Chondrocyte (in vitro differentiated cells): ENCODE results near the gene FRMD1. TPM values are rescaled to one million over a fixed set of nuclear protein-coding genes. Genes with fewer than 3 reads are reported as not detected.

Experiments
- DNase-seq: peaks from one replicate; pipeline ENCODE4 v3.0.0; 2021; ENCODE audit warnings: mixed read lengths, low spot score
- H3K27ac Mint-ChIP-seq: one replicate; pipeline ENCODE4 v1.8.0; 2021; ENCODE audit warnings: mild to moderate bottlenecking, moderate library complexity, mixed read lengths; ENCODE audit not compliant: unreplicated experiment
- H3K27me3 Mint-ChIP-seq: 2 replicates; pipeline ENCODE4 v1.8.0; 2021; ENCODE audit warnings: low read depth, mixed read lengths
- H3K36me3 Mint-ChIP-seq: 2 replicates; pipeline ENCODE4 v1.8.0; 2021; ENCODE audit warnings: low read depth, mixed read lengths
- H3K4me1 Mint-ChIP-seq: 2 replicates; pipeline ENCODE4 v1.8.0; 2021; ENCODE audit warnings: low read depth, mild to moderate bottlenecking, mixed read lengths
- H3K4me3 Mint-ChIP-seq: one replicate; pipeline ENCODE4 v1.8.0; 2021; ENCODE audit warnings: mild to moderate bottlenecking, moderate library complexity, mixed read lengths; ENCODE audit not compliant: unreplicated experiment
- H3K9me3 Mint-ChIP-seq: 2 replicates; pipeline ENCODE4 v1.8.0; 2021; ENCODE audit warnings: low read depth, mixed read lengths
- total RNA-seq: library from RNA; stranded (reverse); gene quantifications from 3 replicates; pipeline ENCODE4 v1.2.1, GENCODE V29; 2021
- TF ChIP-seq, protein P1 (sequence below): fragments of 200-600 bp; sonication (generic); IDR thresholded peaks from 2 replicates; pipeline ENCODE4 v1.5.0; 2021; ENCODE audit warnings: antibody characterized with exemption, mild to moderate bottlenecking, moderate library complexity

FRMD1 gene
- total RNA-seq, 1 donor from 2014 or later, result 0.20 TPM

DNA sequence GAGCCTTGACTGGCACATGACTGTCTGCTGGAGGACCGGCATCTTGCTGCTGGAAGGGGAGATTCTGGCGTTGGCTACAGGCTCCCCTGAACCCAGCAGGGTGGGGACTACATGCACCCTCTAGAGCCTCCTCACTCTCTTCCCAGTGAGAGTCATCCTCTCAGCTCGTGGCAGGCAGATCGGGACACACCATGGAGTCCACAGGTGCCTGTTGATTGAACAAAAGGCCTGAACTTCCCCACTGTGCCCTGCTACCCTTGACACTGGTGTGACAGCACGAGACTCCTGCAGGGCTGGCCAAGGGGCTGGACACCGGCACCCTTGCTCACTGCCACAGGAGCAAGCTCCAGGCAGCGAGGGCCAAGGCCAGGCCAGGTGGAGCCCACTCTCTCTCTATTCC is 8.2 kb downstream of the FRMD1 start:
- DNase-seq, result no peak
- Mint-ChIP-seq H3K27ac (no peak overlapping the region), H3K4me3 (no peak overlapping the region), H3K27me3 (peaks cover 7% of the 10 kb centered on the region), H3K36me3 (peaks cover 2% of the 10 kb centered on the region), H3K4me1 (peaks cover 8% of the 10 kb centered on the region), H3K9me3 (no peaks in the 10 kb centered on the region)
- TF ChIP-seq, protein P1, sequence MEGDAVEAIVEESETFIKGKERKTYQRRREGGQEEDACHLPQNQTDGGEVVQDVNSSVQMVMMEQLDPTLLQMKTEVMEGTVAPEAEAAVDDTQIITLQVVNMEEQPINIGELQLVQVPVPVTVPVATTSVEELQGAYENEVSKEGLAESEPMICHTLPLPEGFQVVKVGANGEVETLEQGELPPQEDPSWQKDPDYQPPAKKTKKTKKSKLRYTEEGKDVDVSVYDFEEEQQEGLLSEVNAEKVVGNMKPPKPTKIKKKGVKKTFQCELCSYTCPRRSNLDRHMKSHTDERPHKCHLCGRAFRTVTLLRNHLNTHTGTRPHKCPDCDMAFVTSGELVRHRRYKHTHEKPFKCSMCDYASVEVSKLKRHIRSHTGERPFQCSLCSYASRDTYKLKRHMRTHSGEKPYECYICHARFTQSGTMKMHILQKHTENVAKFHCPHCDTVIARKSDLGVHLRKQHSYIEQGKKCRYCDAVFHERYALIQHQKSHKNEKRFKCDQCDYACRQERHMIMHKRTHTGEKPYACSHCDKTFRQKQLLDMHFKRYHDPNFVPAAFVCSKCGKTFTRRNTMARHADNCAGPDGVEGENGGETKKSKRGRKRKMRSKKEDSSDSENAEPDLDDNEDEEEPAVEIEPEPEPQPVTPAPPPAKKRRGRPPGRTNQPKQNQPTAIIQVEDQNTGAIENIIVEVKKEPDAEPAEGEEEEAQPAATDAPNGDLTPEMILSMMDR, result no peak

DNA sequence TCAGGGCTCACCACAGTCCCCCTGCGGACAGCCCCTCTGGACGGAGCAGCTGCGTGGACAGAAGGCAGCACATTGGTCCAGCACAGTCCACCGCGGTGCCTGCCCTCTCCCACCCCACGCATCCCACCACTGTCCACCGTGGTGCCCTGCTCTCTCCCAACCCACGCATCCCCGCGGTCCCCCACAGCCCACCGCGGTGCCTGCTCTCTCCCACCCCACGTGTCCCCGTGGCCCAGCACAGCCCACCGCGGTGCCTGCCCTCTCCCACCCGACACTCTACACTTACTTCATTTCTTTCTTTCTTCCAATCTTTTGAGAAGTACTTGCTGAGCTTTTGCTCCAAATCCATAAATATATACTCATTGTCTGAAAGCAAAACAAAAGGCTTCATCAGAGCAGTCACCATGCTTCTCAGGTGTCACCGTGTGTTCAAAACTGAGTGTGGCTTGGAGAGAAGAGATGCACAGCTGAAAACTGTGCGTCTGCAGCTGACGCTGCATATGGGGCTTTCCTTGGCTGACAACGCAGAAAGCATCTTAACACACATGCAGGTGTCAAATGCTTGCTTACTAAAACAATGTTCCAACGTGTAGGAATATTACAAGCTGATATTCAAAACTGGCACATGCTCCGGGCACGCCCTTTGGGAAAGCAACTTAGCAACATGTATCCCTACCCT is 11.8 kb downstream of the FRMD1 start:
- H3K4me3 Mint-ChIP-seq, result no peak overlapping the region
- H3K4me1 Mint-ChIP-seq, result peaks cover 1% of the 10 kb centered on the region
- peaks cover 7% of the 10 kb centered on the region for H3K27me3 Mint-ChIP-seq
- TF ChIP-seq, protein P1, result no peak
- H3K27ac Mint-ChIP-seq, result no peak overlapping the region
- H3K36me3 Mint-ChIP-seq, result peaks cover 2% of the 10 kb centered on the region
- H3K9me3 Mint-ChIP-seq, result no peaks in the 10 kb centered on the region
- DNase-seq, result no peak

DNA sequence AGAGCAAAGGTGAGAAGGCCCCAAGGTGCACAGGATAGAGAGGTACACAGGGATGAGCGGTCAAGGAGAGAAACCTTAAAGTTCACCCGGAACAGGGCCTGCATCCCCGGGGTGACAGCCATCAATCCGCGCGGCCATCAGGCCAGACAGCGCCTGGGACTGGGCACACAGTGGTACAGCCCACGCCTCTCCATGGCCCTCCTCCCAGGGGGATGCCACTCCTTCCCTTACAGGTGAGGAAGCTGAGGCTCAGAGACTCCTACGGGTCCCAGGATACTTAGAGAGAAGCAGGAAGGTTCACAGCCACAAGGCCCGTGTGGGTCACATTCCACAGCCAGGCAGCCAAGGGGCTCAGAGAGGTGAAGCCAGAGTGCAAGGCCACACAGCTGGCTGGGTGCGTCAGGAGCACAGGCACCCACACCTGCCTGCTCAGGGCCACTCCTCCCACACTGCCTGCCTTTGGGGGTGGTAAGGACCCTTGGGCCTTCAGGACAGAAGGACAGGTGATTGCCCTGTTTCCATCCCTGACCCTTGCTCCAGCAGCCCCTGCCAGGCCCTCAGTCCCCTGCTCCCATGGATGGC is 14.7 kb downstream of the FRMD1 start:
- no peak overlapping the region for H3K27ac Mint-ChIP-seq
- DNase-seq, result no peak
- H3K4me3 Mint-ChIP-seq, result no peak overlapping the region
- no peaks in the 10 kb centered on the region for H3K9me3 Mint-ChIP-seq
- peaks cover 2% of the 10 kb centered on the region for H3K36me3 Mint-ChIP-seq
- peaks cover 6% of the 10 kb centered on the region for H3K27me3 Mint-ChIP-seq
- TF ChIP-seq, protein P1, result no peak
- peaks cover 7% of the 10 kb centered on the region for H3K4me1 Mint-ChIP-seq

DNA sequence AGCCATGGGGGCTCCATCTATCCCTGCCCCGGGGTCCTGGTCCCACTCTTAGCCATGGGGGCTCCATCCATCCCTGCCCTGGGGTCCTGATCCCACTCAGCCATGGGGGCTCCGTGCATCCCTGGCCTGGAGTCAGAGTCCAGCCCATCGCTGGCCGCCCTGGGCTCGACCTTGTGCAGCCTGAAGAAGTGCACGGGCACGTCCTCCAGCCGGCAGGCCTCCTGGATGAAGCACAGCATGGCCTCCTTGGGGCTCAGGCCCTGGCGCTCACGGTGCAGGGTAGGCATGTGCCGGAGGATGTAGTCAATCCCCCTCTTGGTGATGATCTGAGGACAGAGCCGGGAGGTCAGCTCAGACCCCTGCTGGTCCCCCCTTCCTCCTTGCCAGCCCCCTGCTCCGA is 15.6 kb downstream of the FRMD1 start:
- peaks cover 7% of the 10 kb centered on the region for H3K4me1 Mint-ChIP-seq
- DNase-seq, result no peak
- no peaks in the 10 kb centered on the region for H3K9me3 Mint-ChIP-seq
- peaks cover 4% of the 10 kb centered on the region for H3K27me3 Mint-ChIP-seq
- peaks cover 2% of the 10 kb centered on the region for H3K36me3 Mint-ChIP-seq
- H3K27ac Mint-ChIP-seq, result no peak overlapping the region
- no peak overlapping the region for H3K4me3 Mint-ChIP-seq
- TF ChIP-seq, protein P1, result no peak

DNA sequence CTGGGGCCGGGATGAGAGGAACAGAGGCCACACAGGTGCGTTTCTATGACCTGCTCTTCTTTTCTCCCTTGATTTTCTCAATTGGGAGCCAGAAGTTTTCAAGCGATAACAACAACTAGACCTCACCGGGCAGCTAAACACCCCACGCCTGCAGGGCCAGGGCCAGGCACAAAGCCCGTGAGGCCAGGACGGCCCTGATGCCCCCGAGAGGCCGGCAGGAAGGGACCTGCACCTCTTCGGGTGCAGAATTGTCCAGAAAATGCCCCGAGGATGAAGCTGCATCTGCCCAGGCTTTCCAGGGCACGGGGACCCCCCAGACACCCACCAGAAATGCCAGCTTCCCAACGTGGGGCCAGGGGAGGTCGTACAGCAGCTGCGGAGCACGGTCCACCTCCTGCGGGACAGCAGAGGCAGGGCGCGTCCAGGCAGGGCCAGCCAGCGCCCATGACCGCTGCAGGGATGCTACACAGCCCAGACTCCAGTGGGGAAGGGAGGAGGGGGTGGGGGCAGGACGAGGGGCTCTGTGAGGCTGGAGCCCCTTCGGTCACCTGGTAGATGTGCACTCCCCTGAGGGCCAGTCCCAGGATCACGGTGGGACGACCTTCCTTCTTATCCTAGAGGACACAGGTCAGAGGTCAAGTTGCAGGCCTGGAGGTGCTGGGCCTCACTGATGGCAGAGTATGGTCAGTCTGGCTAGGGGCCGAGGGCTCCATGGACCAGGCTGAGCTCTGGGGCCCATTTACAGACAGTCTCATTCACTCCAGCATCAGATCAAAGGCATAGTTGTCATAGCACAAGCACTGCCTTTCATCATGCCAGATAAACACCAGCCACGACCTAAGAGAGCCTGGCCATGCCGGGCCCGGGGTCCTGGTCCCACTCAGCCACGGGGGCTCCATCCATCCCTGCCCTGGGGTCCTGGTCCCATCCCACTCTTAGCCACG is 16.4 kb downstream of the FRMD1 start:
- Mint-ChIP-seq H3K4me1 (peaks cover 7% of the 10 kb centered on the region), H3K27me3 (peaks cover 4% of the 10 kb centered on the region), H3K9me3 (no peaks in the 10 kb centered on the region), H3K27ac (no peak overlapping the region), H3K36me3 (peaks cover 2% of the 10 kb centered on the region), H3K4me3 (no peak overlapping the region)
- no peak for DNase-seq
- TF ChIP-seq, protein P1, result no peak
